SU-DHL-6 (cell line): ENCODE measurements around the gene SCN2B.

Experiments used
- H2AFZ ChIP-seq: fragments of 200-600 bp; sonication (generic); 2 replicates; pipeline ENCODE4 v1.6.1; 2014; ENCODE audit warnings: low read depth, mild to moderate bottlenecking, moderate library complexity, mixed read lengths, antibody characterized with exemption, low read length; ENCODE audit not compliant: severe bottlenecking
- H3F3A ChIP-seq: fragments of 200-600 bp; shearing (Covaris generic); 2 replicates; pipeline ENCODE4 v1.6.0; 2016; ENCODE audit warnings: antibody characterized with exemption, mild to moderate bottlenecking; ENCODE audit not compliant: insufficient read depth
- H3K27ac ChIP-seq: fragments of 200-600 bp; sonication (generic); 2 replicates; pipeline ENCODE4 v1.5.1; 2016; ENCODE audit warnings: low read depth, mild to moderate bottlenecking, low read length, moderate library complexity, mixed read lengths
- H3K27me3 ChIP-seq: fragments of 200-600 bp; sonication (generic), shearing (Covaris generic); 2 replicates; pipeline ENCODE4 v1.6.0; 2014; ENCODE audit warnings: mild to moderate bottlenecking, low read length
- H3K36me3 ChIP-seq: fragments of 200-600 bp; sonication (generic); 2 replicates; pipeline ENCODE4 v1.6.1; 2014; ENCODE audit warnings: mild to moderate bottlenecking, low read length, mixed read lengths
- H3K4me2 ChIP-seq: fragments of 300-600, 200-600 bp; shearing (Covaris generic), sonication (generic); 2 replicates; pipeline ENCODE4 v1.6.0; 2014; ENCODE audit warnings: low read length, low read depth, mild to moderate bottlenecking; ENCODE audit not compliant: poor library complexity, severe bottlenecking
- H3K4me3 ChIP-seq: fragments of 200-600 bp; sonication (generic); 2 replicates; pipeline ENCODE4 v1.5.1; 2014; ENCODE audit warnings: antibody characterized with exemption, low read length, mild to moderate bottlenecking, mixed read lengths; ENCODE audit not compliant: insufficient read depth, poor library complexity, severe bottlenecking
- H3K79me2 ChIP-seq: fragments of 200-600 bp; sonication (generic); 2 replicates; pipeline ENCODE4 v1.6.1; 2014; ENCODE audit warnings: mild to moderate bottlenecking, low read length, moderate library complexity; ENCODE audit not compliant: insufficient read depth
- H3K9ac ChIP-seq: fragments of 200-600 bp; sonication (generic); 2 replicates; pipeline ENCODE4 v1.7.0; 2014; ENCODE audit warnings: mild to moderate bottlenecking, low read length
- H3K9me2 ChIP-seq: fragments of 200-600 bp; sonication (generic); replicated peaks from 2 replicates; pipeline ENCODE4 v1.6.1; 2014; ENCODE audit warnings: low read length; ENCODE audit not compliant: insufficient read depth
- H3K9me3 ChIP-seq: fragments of 200-600 bp; sonication (generic); 2 replicates; pipeline ENCODE4 v1.6.1; 2014; ENCODE audit warnings: low read length, mixed read lengths; ENCODE audit not compliant: insufficient read depth
- H4K20me1 ChIP-seq: fragments of 200-600 bp; sonication (generic); 2 replicates; pipeline ENCODE4 v1.6.1; 2014; ENCODE audit warnings: low read depth, mild to moderate bottlenecking, antibody characterized with exemption, low read length, moderate library complexity, mixed read lengths
- EZH2phosphoT487 ChIP-seq: fragments of 200-600 bp; sonication (generic), shearing (Covaris generic); conservative IDR thresholded peaks from 2 replicates; pipeline ENCODE4 v1.6.1; 2018; ENCODE audit warnings: mild to moderate bottlenecking, antibody characterized with exemption, low read length, moderate library complexity, mixed read lengths
- TF ChIP-seq, protein P1 (sequence below): fragments of 200-600 bp; sonication (generic); IDR thresholded peaks from one replicate; pipeline ENCODE4 v1.5.1; 2017; ENCODE audit warnings: antibody characterized with exemption, mild to moderate bottlenecking, low read length, moderate library complexity; ENCODE audit not compliant: insufficient read depth, poor library complexity, severe bottlenecking

The SCN2B gene

GRCh38 chr11:118156531-118157185 is 19.8 kb downstream of the SCN2B start:
- no peak overlapping the region for H2AFZ ChIP-seq
- no peaks in the 10 kb centered on the region for H3F3A ChIP-seq
- H3K9me2 ChIP-seq = no peaks in the 10 kb centered on the region
- no peaks in the 10 kb centered on the region for H3K36me3 ChIP-seq
- H3K79me2 ChIP-seq = no peaks in the 10 kb centered on the region
- no peaks in the 10 kb centered on the region for H4K20me1 ChIP-seq
- no peak overlapping the region for H3K27ac ChIP-seq
- no peaks in the 10 kb centered on the region for H3K9me3 ChIP-seq
- H3K4me3 ChIP-seq = no peak overlapping the region
- TF ChIP-seq, protein P1, sequence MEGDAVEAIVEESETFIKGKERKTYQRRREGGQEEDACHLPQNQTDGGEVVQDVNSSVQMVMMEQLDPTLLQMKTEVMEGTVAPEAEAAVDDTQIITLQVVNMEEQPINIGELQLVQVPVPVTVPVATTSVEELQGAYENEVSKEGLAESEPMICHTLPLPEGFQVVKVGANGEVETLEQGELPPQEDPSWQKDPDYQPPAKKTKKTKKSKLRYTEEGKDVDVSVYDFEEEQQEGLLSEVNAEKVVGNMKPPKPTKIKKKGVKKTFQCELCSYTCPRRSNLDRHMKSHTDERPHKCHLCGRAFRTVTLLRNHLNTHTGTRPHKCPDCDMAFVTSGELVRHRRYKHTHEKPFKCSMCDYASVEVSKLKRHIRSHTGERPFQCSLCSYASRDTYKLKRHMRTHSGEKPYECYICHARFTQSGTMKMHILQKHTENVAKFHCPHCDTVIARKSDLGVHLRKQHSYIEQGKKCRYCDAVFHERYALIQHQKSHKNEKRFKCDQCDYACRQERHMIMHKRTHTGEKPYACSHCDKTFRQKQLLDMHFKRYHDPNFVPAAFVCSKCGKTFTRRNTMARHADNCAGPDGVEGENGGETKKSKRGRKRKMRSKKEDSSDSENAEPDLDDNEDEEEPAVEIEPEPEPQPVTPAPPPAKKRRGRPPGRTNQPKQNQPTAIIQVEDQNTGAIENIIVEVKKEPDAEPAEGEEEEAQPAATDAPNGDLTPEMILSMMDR = no peak
- no peak for TF ChIP-seq EZH2phosphoT487
- no peak overlapping the region for H3K4me2 ChIP-seq
- H3K27me3 ChIP-seq = no peaks in the 10 kb centered on the region
- H3K9ac ChIP-seq = no peak overlapping the region

DNA sequence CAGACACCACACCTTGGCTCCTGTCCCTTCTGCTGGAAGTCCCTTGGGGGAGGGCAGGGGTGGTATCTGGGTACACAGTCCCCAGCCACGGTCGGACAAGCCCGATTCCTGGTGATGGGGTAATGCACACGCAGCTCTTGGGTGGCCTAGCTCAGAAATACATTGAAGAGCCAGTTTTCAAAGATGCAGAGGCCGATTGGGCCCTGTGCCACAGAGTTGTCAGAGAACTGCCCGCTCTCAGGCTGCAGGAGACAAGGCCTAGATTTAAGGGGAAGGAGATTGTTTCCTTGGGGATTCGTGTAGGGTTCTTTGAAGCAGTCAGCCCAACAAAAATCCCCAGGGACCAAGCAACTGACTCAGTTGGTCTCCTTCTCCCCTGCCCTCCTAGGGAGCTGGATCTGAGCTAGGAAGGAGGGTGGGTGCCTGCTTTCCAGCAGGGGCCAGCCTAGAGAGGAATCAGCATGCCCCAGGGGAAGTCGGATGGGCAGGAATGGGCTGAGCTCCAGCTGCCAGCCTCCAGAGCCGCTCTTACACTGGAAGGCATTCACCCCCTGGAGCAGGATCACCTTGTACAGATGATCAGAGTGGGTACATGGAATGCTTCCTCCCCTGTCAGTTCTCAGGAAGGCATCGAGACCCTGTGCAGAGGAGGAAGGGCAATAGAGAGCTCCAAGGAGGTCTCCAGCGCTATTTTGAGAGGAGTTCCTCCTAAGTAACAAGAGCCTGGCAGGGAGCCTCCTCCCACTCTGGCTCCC is 20.5 kb downstream of the SCN2B start:
- Histone ChIP-seq H3K79me2 (no peaks in the 10 kb centered on the region), H3K4me2 (no peak overlapping the region), H3K9me3 (no peaks in the 10 kb centered on the region), H3K27me3 (no peaks in the 10 kb centered on the region), H3K4me3 (no peak overlapping the region), H4K20me1 (no peaks in the 10 kb centered on the region), H3K27ac (no peak overlapping the region), H3K36me3 (no peaks in the 10 kb centered on the region), H2AFZ (no peak overlapping the region), H3K9ac (no peak overlapping the region), H3K9me2 (no peaks in the 10 kb centered on the region), H3F3A (no peaks in the 10 kb centered on the region)
- TF ChIP-seq, protein P1 = no peak
- TF ChIP-seq EZH2phosphoT487 = no peak

DNA sequence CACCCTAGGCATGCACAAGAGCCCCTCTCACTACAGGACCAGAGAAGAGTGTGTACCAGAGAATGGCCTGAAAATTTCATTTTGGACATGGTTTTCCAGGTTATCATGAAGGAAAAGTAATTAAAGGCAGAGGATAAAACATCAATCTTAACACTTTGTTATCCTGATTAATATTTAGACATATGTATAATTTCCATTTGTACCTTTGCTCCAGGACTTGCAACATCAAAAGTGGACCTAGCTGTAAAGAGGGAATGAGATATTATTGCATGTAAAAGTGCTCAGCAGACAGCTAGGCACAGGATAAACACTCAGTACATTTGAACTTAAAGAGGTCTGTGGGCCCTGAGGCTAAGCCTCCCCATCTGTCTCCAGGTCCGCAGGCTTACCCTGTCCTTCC is 21.8 kb downstream of the SCN2B start:
- no peak for TF ChIP-seq EZH2phosphoT487
- no peaks in the 10 kb centered on the region for H3K9me3 ChIP-seq
- no peaks in the 10 kb centered on the region for H3K36me3 ChIP-seq
- H3K9ac ChIP-seq = no peak overlapping the region
- H4K20me1 ChIP-seq = no peaks in the 10 kb centered on the region
- H3K79me2 ChIP-seq = no peaks in the 10 kb centered on the region
- no peaks in the 10 kb centered on the region for H3K9me2 ChIP-seq
- H2AFZ ChIP-seq = no peak overlapping the region
- H3K4me2 ChIP-seq = no peak overlapping the region
- no peaks in the 10 kb centered on the region for H3F3A ChIP-seq
- no peak overlapping the region for H3K4me3 ChIP-seq
- no peak overlapping the region for H3K27ac ChIP-seq
- H3K27me3 ChIP-seq = no peaks in the 10 kb centered on the region

GRCh38 chr11:118153976-118154375 is 22.5 kb downstream of the SCN2B start:
- Histone ChIP-seq H3K9me2 (no peaks in the 10 kb centered on the region), H3K27ac (no peak overlapping the region), H4K20me1 (no peaks in the 10 kb centered on the region), H3K9me3 (no peaks in the 10 kb centered on the region), H3K79me2 (no peaks in the 10 kb centered on the region), H3K36me3 (no peaks in the 10 kb centered on the region), H3K4me3 (no peak overlapping the region), H3F3A (no peaks in the 10 kb centered on the region), H3K27me3 (no peaks in the 10 kb centered on the region), H2AFZ (no peak overlapping the region), H3K4me2 (no peak overlapping the region), H3K9ac (no peak overlapping the region)
- no peak for TF ChIP-seq EZH2phosphoT487
- TF ChIP-seq, protein P1 = no peak
